HEK293 (cell line): ENCODE results near the gene RPL22.

Experiments
- AEBP2 ChIP-seq: fragments of 450-650 bp; formaldehyde crosslinking; IDR thresholded peaks from 2 replicates; pipeline ENCODE4 v1.5.1; 2016; ENCODE audit warnings: missing biosample characterization, missing genetic modification characterization, borderline replicate concordance
- BCL11B ChIP-seq: fragments of 450-650 bp; formaldehyde crosslinking; IDR thresholded peaks from 2 replicates; pipeline ENCODE4 v1.5.1; 2016; ENCODE audit warnings: low read depth, missing biosample characterization, missing genetic modification characterization
- HOXD13 ChIP-seq: sonication (generic); formaldehyde crosslinking; IDR thresholded peaks from 2 replicates; pipeline ENCODE4 v1.8.0; 2022; ENCODE audit warnings: missing genetic modification reagents, borderline replicate concordance
- IKZF3 ChIP-seq: fragments of 450-650 bp; IDR thresholded peaks from 2 replicates; pipeline ENCODE4 v1.5.0; 2018; ENCODE audit warnings: missing biosample characterization, mild to moderate bottlenecking, missing genetic modification characterization, moderate library complexity
- KLF1 ChIP-seq: fragments of 450-650 bp; formaldehyde crosslinking; IDR thresholded peaks from 2 replicates; pipeline ENCODE4 v1.5.1; 2016; ENCODE audit warnings: missing biosample characterization, missing genetic modification characterization
- MEIS1 ChIP-seq: sonication (generic); formaldehyde crosslinking; IDR thresholded peaks from 2 replicates; pipeline ENCODE4 v1.8.1; 2022; ENCODE audit warnings: missing genetic modification reagents, mild to moderate bottlenecking, borderline replicate concordance
- MYNN ChIP-seq: fragments of 450-650 bp; formaldehyde crosslinking; IDR thresholded peaks from 2 replicates; pipeline ENCODE4 v1.5.1; 2016; ENCODE audit warnings: missing biosample characterization, missing genetic modification characterization, borderline replicate concordance
- PRDM10 ChIP-seq: fragments of 450-650 bp; formaldehyde crosslinking; IDR thresholded peaks from 2 replicates; pipeline ENCODE4 v1.5.1; 2016; ENCODE audit warnings: missing biosample characterization, missing genetic modification characterization
- YY1 ChIP-seq: fragments of 450-650 bp; formaldehyde crosslinking; IDR thresholded peaks from 2 replicates; pipeline ENCODE4 v1.5.1; 2018; ENCODE audit warnings: missing biosample characterization, missing genetic modification characterization
- ZFP37 ChIP-seq: fragments of 450-650 bp; formaldehyde crosslinking; IDR thresholded peaks from 2 replicates; pipeline ENCODE4 v1.5.1; 2016; ENCODE audit warnings: missing biosample characterization, missing genetic modification characterization
- ZNF133 ChIP-seq: fragments of 450-650 bp; formaldehyde crosslinking; IDR thresholded peaks from 2 replicates; pipeline ENCODE4 v1.5.1; 2016; ENCODE audit warnings: missing biosample characterization, missing genetic modification characterization
- ZNF140 ChIP-seq: fragments of 450-650 bp; formaldehyde crosslinking; IDR thresholded peaks from 2 replicates; pipeline ENCODE4 v1.5.1; 2016; ENCODE audit warnings: missing biosample characterization, missing genetic modification characterization
- ZNF146 ChIP-seq: fragments of 450-650 bp; formaldehyde crosslinking; IDR thresholded peaks from 2 replicates; pipeline ENCODE4 v1.5.1; 2016; ENCODE audit warnings: missing biosample characterization, missing genetic modification characterization
- ZNF2 ChIP-seq: fragments of 450-650 bp; formaldehyde crosslinking; IDR thresholded peaks from 2 replicates; pipeline ENCODE4 v1.5.1; 2016; ENCODE audit warnings: missing biosample characterization, missing genetic modification characterization
- ZNF223 ChIP-seq: fragments of 450-650 bp; formaldehyde crosslinking; IDR thresholded peaks from 2 replicates; pipeline ENCODE4 v1.5.1; 2016; ENCODE audit warnings: missing biosample characterization, missing genetic modification characterization
- ZNF239 ChIP-seq: fragments of 450-650 bp; formaldehyde crosslinking; IDR thresholded peaks from 2 replicates; pipeline ENCODE4 v1.5.1; 2016; ENCODE audit warnings: missing biosample characterization, missing genetic modification characterization
- ZNF280C ChIP-seq: fragments of 450-650 bp; formaldehyde crosslinking; IDR thresholded peaks from 2 replicates; pipeline ENCODE4 v1.5.1; 2016; ENCODE audit warnings: missing biosample characterization, missing genetic modification characterization
- ZNF335 ChIP-seq: fragments of 450-650 bp; formaldehyde crosslinking; conservative IDR thresholded peaks from 2 replicates; pipeline ENCODE4 v1.5.1; 2016; ENCODE audit warnings: missing biosample characterization, missing genetic modification characterization
- ZNF350 ChIP-seq: fragments of 450-650 bp; formaldehyde crosslinking; IDR thresholded peaks from 2 replicates; pipeline ENCODE4 v1.5.0; 2017; ENCODE audit warnings: missing biosample characterization, mild to moderate bottlenecking, missing genetic modification characterization
- ZNF37A ChIP-seq: fragments of 450-650 bp; IDR thresholded peaks from 2 replicates; pipeline ENCODE4 v1.5.1; 2018; ENCODE audit warnings: missing biosample characterization, missing genetic modification characterization
- ZNF521 ChIP-seq: fragments of 450-650 bp; formaldehyde crosslinking; IDR thresholded peaks from 2 replicates; pipeline ENCODE4 v1.5.1; 2017; ENCODE audit warnings: missing biosample characterization, mild to moderate bottlenecking, missing genetic modification characterization
- ZNF549 ChIP-seq: fragments of 450-650 bp; IDR thresholded peaks from 2 replicates; pipeline ENCODE4 v1.5.1; 2018; ENCODE audit warnings: missing biosample characterization, missing genetic modification characterization, mild to moderate bottlenecking, inconsistent platforms, moderate library complexity
- ZNF555 ChIP-seq: fragments of 450-650 bp; formaldehyde crosslinking; conservative IDR thresholded peaks from 2 replicates; pipeline ENCODE4 v1.5.1; 2017; ENCODE audit warnings: missing biosample characterization, mild to moderate bottlenecking, missing genetic modification characterization, inconsistent platforms
- ZNF558 ChIP-seq: fragments of 450-650 bp; formaldehyde crosslinking; IDR thresholded peaks from 2 replicates; pipeline ENCODE4 v1.5.1; 2016; ENCODE audit warnings: missing biosample characterization, missing genetic modification characterization
- ZNF623 ChIP-seq: fragments of 450-650 bp; formaldehyde crosslinking; IDR thresholded peaks from 2 replicates; pipeline ENCODE4 v1.5.1; 2016; ENCODE audit warnings: missing biosample characterization, missing genetic modification characterization
- ZNF664 ChIP-seq: fragments of 450-650 bp; formaldehyde crosslinking; IDR thresholded peaks from 2 replicates; pipeline ENCODE4 v1.5.1; 2016; ENCODE audit warnings: missing biosample characterization, missing genetic modification characterization
- ZNF76 ChIP-seq: fragments of 450-650 bp; formaldehyde crosslinking; IDR thresholded peaks from 2 replicates; pipeline ENCODE4; 2016; ENCODE audit warnings: low read depth, missing biosample characterization, missing genetic modification characterization, borderline replicate concordance
- ZSCAN4 ChIP-seq: fragments of 450-650 bp; formaldehyde crosslinking; IDR thresholded peaks from 2 replicates; pipeline ENCODE4 v1.5.1; 2017; ENCODE audit warnings: missing biosample characterization, missing genetic modification characterization
- TF ChIP-seq, protein P1 (sequence below): fragments of 450-650 bp; IDR thresholded peaks from 2 replicates; pipeline ENCODE4 v1.5.1; 2018; ENCODE audit warnings: missing biosample characterization, mild to moderate bottlenecking, missing genetic modification characterization
- TF ChIP-seq, protein P2 (sequence below): fragments of 450-650 bp; formaldehyde crosslinking; IDR thresholded peaks from 2 replicates; pipeline ENCODE4 v1.5.1; 2016; ENCODE audit warnings: missing biosample characterization, missing genetic modification characterization

Gene RPL22

GRCh38 chr1:6178751-6179563 is 20.4 kb downstream of the RPL22 start (continued):
- TF ChIP-seq ZNF521 (tag by site-specific recombination) (no peak), PRDM10 (tag by site-specific recombination) (no peak), ZNF76 (no peak), AEBP2 (tag by site-specific recombination) (no peak), ZNF350 (tag by site-specific recombination) (no peak), IKZF3 (tag by site-specific recombination) (no peak), MYNN (tag by site-specific recombination) (no peak), HOXD13 (CRISPR knock-in tag) (no peak), ZSCAN4 (tag by site-specific recombination) (no peak), ZNF558 (no peak), ZNF549 (tag by site-specific recombination) (no peak), ZFP37 (no peak), ZNF335 (tag by site-specific recombination) (peak; percentile 73), ZNF133 (tag by site-specific recombination) (no peak), KLF1 (tag by site-specific recombination) (peak; percentile 93), ZNF280C (tag by site-specific recombination) (no peak), ZNF2 (tag by site-specific recombination) (no peak), ZNF664 (no peak), BCL11B (tag by site-specific recombination) (no peak), MEIS1 (CRISPR knock-in tag) (no peak), YY1 (tag by site-specific recombination) (no peak), ZNF223 (no peak), ZNF555 (tag by site-specific recombination) (no peak), ZNF146 (tag by site-specific recombination) (no peak), ZNF140 (tag by site-specific recombination) (no peak), ZNF37A (tag by site-specific recombination) (no peak), ZNF623 (tag by site-specific recombination) (no peak), ZNF239 (no peak)
- TF ChIP-seq, protein P1, sequence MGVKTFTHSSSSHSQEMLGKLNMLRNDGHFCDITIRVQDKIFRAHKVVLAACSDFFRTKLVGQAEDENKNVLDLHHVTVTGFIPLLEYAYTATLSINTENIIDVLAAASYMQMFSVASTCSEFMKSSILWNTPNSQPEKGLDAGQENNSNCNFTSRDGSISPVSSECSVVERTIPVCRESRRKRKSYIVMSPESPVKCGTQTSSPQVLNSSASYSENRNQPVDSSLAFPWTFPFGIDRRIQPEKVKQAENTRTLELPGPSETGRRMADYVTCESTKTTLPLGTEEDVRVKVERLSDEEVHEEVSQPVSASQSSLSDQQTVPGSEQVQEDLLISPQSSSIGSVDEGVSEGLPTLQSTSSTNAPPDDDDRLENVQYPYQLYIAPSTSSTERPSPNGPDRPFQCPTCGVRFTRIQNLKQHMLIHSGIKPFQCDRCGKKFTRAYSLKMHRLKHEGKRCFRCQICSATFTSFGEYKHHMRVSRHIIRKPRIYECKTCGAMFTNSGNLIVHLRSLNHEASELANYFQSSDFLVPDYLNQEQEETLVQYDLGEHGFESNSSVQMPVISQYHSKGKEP (tag by site-specific recombination), result no peak
- TF ChIP-seq, protein P2, sequence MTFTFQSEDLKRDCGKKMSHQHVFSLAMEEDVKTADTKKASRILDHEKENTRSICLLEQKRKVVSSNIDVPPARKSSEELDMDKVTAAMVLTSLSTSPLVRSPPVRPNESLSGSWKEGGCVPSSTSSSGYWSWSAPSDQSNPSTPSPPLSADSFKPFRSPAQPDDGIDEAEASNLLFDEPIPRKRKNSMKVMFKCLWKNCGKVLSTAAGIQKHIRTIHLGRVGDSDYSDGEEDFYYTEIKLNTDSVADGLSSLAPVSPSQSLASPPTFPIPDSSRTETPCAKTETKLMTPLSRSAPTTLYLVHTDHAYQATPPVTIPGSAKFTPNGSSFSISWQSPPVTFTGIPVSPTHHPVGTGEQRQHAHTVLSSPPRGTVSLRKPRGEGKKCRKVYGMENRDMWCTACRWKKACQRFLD (tag by site-specific recombination), result no peak
